Kidney (tissue), 14 donors: ENCODE measurements around the gene AMFR. TPM values are rescaled to one million over a fixed set of nuclear protein-coding genes. Genes with fewer than 3 reads are reported as not detected.

ENCODE experiments used
- DNase-seq, 5 donors: peaks; one replicate each; pipeline ENCODE4 v3.0.0-alpha.2; 2013 to 2020
- FAIRE-seq: peaks from 2 replicates; lab custom pipeline; 2012; peaks lifted over from hg19 to GRCh38; lab: Jason Lieb, UNC
- H3K27ac ChIP-seq, 2 donors: one replicate each; pipeline ENCODE4 v1.7.0; 2013; ENCODE audit warnings: low read depth in 2 of 2, low read length in 2 of 2, inconsistent platforms in 1 of 2
- H3K27me3 ChIP-seq: one replicate; pipeline ENCODE4 v1.7.1; 2013; ENCODE audit warnings: low read length, inconsistent platforms; ENCODE audit not compliant: control insufficient read depth, insufficient read depth
- H3K36me3 ChIP-seq, 3 donors: one replicate each; pipeline versions ENCODE4 v1.7.0 to v1.7.1; 2013; ENCODE audit warnings: low read length in 3 of 3, control low read depth in 1 of 3, inconsistent platforms in 1 of 3; ENCODE audit not compliant: insufficient read depth in 3 of 3, control insufficient read depth in 2 of 3
- H3K4me1 ChIP-seq, 3 donors: one replicate each; pipeline versions ENCODE4 v1.7.0 to v1.7.1; 2013; ENCODE audit warnings: low read length in 3 of 3, inconsistent platforms in 1 of 3, low read depth in 1 of 3; ENCODE audit not compliant: control insufficient read depth in 2 of 3, insufficient read depth in 2 of 3
- H3K4me3 ChIP-seq, 3 donors: one replicate each; pipeline versions ENCODE4 v1.7.0 to v1.8.1; 2013; ENCODE audit warnings: low read length in 3 of 3, control low read depth in 1 of 3, inconsistent platforms in 1 of 3
- H3K9ac ChIP-seq, 3 donors: one replicate each; pipeline versions ENCODE4 v1.7.0 to v1.7.1; 2013; ENCODE audit warnings: low read length in 3 of 3, control low read depth in 1 of 3, inconsistent platforms in 1 of 3
- H3K9me3 ChIP-seq, 3 donors: one replicate each; pipeline versions ENCODE4 v1.7.0 to v1.7.1; 2013; ENCODE audit warnings: low read length in 3 of 3, control low read depth in 1 of 3, inconsistent platforms in 1 of 3; ENCODE audit not compliant: control insufficient read depth in 2 of 3, insufficient read depth in 1 of 3
- CTCF ChIP-seq: IDR thresholded peaks from 3 replicates; pipeline ENCODE4 v1.5.1; 2012; ENCODE audit warnings: mild to moderate bottlenecking, moderate library complexity, borderline replicate concordance; ENCODE audit not compliant: insufficient read depth; ENCODE audit errors: extremely low read depth
- intact Hi-C: fragments of 100-400 bp; cut with DNase I; formaldehyde crosslinking; loops from one replicate; pipeline ENCODE4 v1.11.1; 2022
- polyA plus RNA-seq: library from polyadenylated mRNA; stranded (reverse); fragments of 350-450 nt; fragmentation: Illumina TruSeq; extraction: RNeasy Lipid Tissue Mini Kit (QIAGEN cat#74804); gene quantifications from one replicate; pipeline ENCODE4 v1.2.3, GENCODE V29; 2014; ENCODE audit warnings: low read depth, low replicate concordance; ENCODE audit not compliant: insufficient read depth
- total RNA-seq: library from RNA; stranded (reverse); fragmentation: NEBNext Ultra II Directional; extraction: Animal tissue kit (Norgen Biotek cat#: 25700); gene quantifications from one replicate; pipeline ENCODE4 v1.2.1, GENCODE V29; 2021
- donor health status: control.
- donor health status: control.
- donor health status: control.
- donor health status: control.
- donor health status: control.
- donor health status: DM: yes; HTN: yes; CAD: no.
- donor health status: Normal renal cell carcinoma (clear cell type).

Gene AMFR
- total and polyA plus RNA-seq, 2 donors from 2014 or later: 143 to 163 TPM

GRCh38 chr16:56340864-56341365 is 84.4 kb downstream of the AMFR start:
- FAIRE-seq (no peak), DNase-seq (peak in 1 of 5 donors; percentile 55)
- Histone ChIP-seq H3K9ac (no peak overlapping the region), H3K4me3 (no peak overlapping the region), H3K27me3 (no peaks in the 10 kb centered on the region), H3K36me3 (no peaks in the 10 kb centered on the region), H3K4me1 (no peaks in the 10 kb centered on the region), H3K9me3 (no peaks in the 10 kb centered on the region), H3K27ac (no peak overlapping the region)
- intact Hi-C loops: no loop called here
- TF ChIP-seq CTCF: no peak

GRCh38 chr16:56340416-56340815 is 84.9 kb downstream of the AMFR start:
- no peak overlapping the region for H3K9ac ChIP-seq
- no peak for TF ChIP-seq CTCF
- DNase-seq (peak in 1 of 5 donors; percentile 55), FAIRE-seq (no peak)
- no peaks in the 10 kb centered on the region for H3K36me3 ChIP-seq
- H3K27ac ChIP-seq: no peak overlapping the region
- intact Hi-C loops: no loop called here
- H3K4me3 ChIP-seq: no peak overlapping the region
- H3K9me3 ChIP-seq: no peaks in the 10 kb centered on the region
- H3K4me1 ChIP-seq: no peaks in the 10 kb centered on the region
- H3K27me3 ChIP-seq: no peaks in the 10 kb centered on the region

- Histone ChIP-seq H3K27ac (no peak overlapping the region), H3K9me3 (no peaks in the 10 kb centered on the region), H3K36me3 (no peaks in the 10 kb centered on the region), H3K9ac (no peak overlapping the region), H3K4me1 (no peaks in the 10 kb centered on the region), H3K27me3 (no peaks in the 10 kb centered on the region), H3K4me3 (no peak overlapping the region)
- DNase-seq: peak in 1 of 5 donors; percentile 56
- intact Hi-C loops: no loop called here
- no peak for TF ChIP-seq CTCF
- no peak for FAIRE-seq
Observed at GRCh38 chr16:56339431-56340195, 85.7 kb downstream of the AMFR start.
